HEK293 (cell line): Measurements from ENCODE around the gene RHBDL3.

Source experiments
- CTCF ChIA-PET: fragments of 350-600 bp; formaldehyde crosslinking; extraction: SDS; loops from one replicate; lab custom pipeline; 2021; ENCODE audit warnings: antibody characterized with exemption; lab: Yijun Ruan, JAX
- POLR2A ChIA-PET: fragments of 300-600 bp; formaldehyde crosslinking; extraction: SDS; loops from one replicate; lab custom pipeline; 2020; ENCODE audit warnings: antibody characterized with exemption, inconsistent platforms; lab: Yijun Ruan, JAX
- H3K27ac ChIP-seq: fragments of 200-500 bp; sonication (Bioruptor generic); 2 replicates; pipeline ENCODE4 v1.5.1; 2014; ENCODE audit warnings: low read depth, low read length, control low read depth, inconsistent platforms; ENCODE audit errors: extremely low read depth
- H3K36me3 ChIP-seq, 2 experiments: fragments of 200-500 bp in 1 of 2; sonication (Bioruptor generic) in 1 of 2; 1 replicate in 1 of 2; 2 replicates in 1 of 2; pipeline ENCODE4 v1.5.1; 2014 to 2017; ENCODE audit warnings: inconsistent platforms in 2 of 2, low read length in 2 of 2; ENCODE audit not compliant: control insufficient read depth in 2 of 2, insufficient read depth in 1 of 2
- H3K4me1 ChIP-seq: fragments of 200-500 bp; sonication (Bioruptor generic); 2 replicates; pipeline ENCODE4 v1.5.1; 2014; ENCODE audit warnings: mild to moderate bottlenecking, low read length, inconsistent platforms; ENCODE audit not compliant: control insufficient read depth, insufficient read depth
- H3K4me3 ChIP-seq: 2 replicates; pipeline ENCODE4 v1.5.1; 2011; ENCODE audit warnings: low read depth, mild to moderate bottlenecking, control low read depth, low read length, moderate library complexity
- H3K9me3 ChIP-seq: fragments of 200-500 bp; sonication (Bioruptor generic); 2 replicates; pipeline ENCODE4 v1.5.1; 2014; ENCODE audit warnings: low read depth, low read length, inconsistent platforms; ENCODE audit not compliant: control insufficient read depth, insufficient read depth
- KLF7 ChIP-seq: fragments of 450-650 bp; formaldehyde crosslinking; IDR thresholded peaks from 2 replicates; pipeline ENCODE4 v1.5.1; 2016; ENCODE audit warnings: missing biosample characterization, missing genetic modification characterization, borderline replicate concordance
- MEIS1 ChIP-seq: sonication (generic); formaldehyde crosslinking; IDR thresholded peaks from 2 replicates; pipeline ENCODE4 v1.8.1; 2022; ENCODE audit warnings: missing genetic modification reagents, mild to moderate bottlenecking, borderline replicate concordance
- ZBTB11 ChIP-seq: fragments of 450-650 bp; formaldehyde crosslinking; conservative IDR thresholded peaks from 2 replicates; pipeline ENCODE4 v1.5.1; 2016; ENCODE audit warnings: low read depth, missing biosample characterization, missing genetic modification characterization
- ZFHX2 ChIP-seq: fragments of 450-650 bp; formaldehyde crosslinking; conservative IDR thresholded peaks from 2 replicates; pipeline ENCODE4 v1.5.1; 2016; ENCODE audit warnings: missing biosample characterization, missing genetic modification characterization
- ZFP41 ChIP-seq: fragments of 450-650 bp; formaldehyde crosslinking; IDR thresholded peaks from 2 replicates; pipeline ENCODE4 v1.5.1; 2016; ENCODE audit warnings: missing biosample characterization, missing genetic modification characterization, borderline replicate concordance
- ZIC2 ChIP-seq: fragments of 450-650 bp; formaldehyde crosslinking; IDR thresholded peaks from 2 replicates; pipeline ENCODE4 v1.5.1; 2016; ENCODE audit warnings: missing biosample characterization, missing genetic modification characterization
- ZNF10 ChIP-seq: fragments of 450-650 bp; formaldehyde crosslinking; IDR thresholded peaks from 2 replicates; pipeline ENCODE4 v1.5.1; 2017; ENCODE audit warnings: missing biosample characterization, missing genetic modification characterization
- ZNF138 ChIP-seq: fragments of 450-650 bp; formaldehyde crosslinking; IDR thresholded peaks from 2 replicates; pipeline ENCODE4 v1.5.1; 2016; ENCODE audit warnings: missing biosample characterization, missing genetic modification characterization, borderline replicate concordance
- ZNF292 ChIP-seq: fragments of 450-650 bp; formaldehyde crosslinking; IDR thresholded peaks from 2 replicates; pipeline ENCODE4 v1.5.1; 2016; ENCODE audit warnings: low read depth, missing biosample characterization, missing genetic modification characterization, borderline replicate concordance
- ZNF341 ChIP-seq: fragments of 450-650 bp; formaldehyde crosslinking; IDR thresholded peaks from 2 replicates; pipeline ENCODE4; 2016; ENCODE audit warnings: low read depth, missing biosample characterization, missing genetic modification characterization
- ZNF513 ChIP-seq: fragments of 450-650 bp; IDR thresholded peaks from 2 replicates; pipeline ENCODE4 v1.5.1; 2018; ENCODE audit warnings: missing biosample characterization, missing genetic modification characterization
- ZNF660 ChIP-seq: fragments of 450-650 bp; IDR thresholded peaks from 2 replicates; pipeline ENCODE4 v1.5.1; 2018; ENCODE audit warnings: missing biosample characterization, mild to moderate bottlenecking, missing genetic modification characterization
- ZNF677 ChIP-seq: fragments of 450-650 bp; IDR thresholded peaks from 2 replicates; pipeline ENCODE4 v1.5.0; 2018; ENCODE audit warnings: missing biosample characterization, mild to moderate bottlenecking, missing genetic modification characterization, moderate library complexity
- ZNF791 ChIP-seq: fragments of 450-650 bp; formaldehyde crosslinking; IDR thresholded peaks from 2 replicates; pipeline ENCODE4 v1.5.1; 2016; ENCODE audit warnings: missing biosample characterization, missing genetic modification characterization
- ZNF830 ChIP-seq: fragments of 450-650 bp; IDR thresholded peaks from 2 replicates; pipeline ENCODE4 v1.5.0; 2018; ENCODE audit warnings: missing biosample characterization, missing genetic modification characterization, low read depth, mild to moderate bottlenecking, moderate library complexity
- TF ChIP-seq, protein P1 (sequence below): fragments of 450-650 bp; formaldehyde crosslinking; IDR thresholded peaks from 2 replicates; pipeline ENCODE4 v1.5.1; 2017; ENCODE audit warnings: missing biosample characterization, missing genetic modification characterization
- TF ChIP-seq, protein P2 (sequence below): fragments of 450-650 bp; formaldehyde crosslinking; IDR thresholded peaks from 2 replicates; pipeline ENCODE4 v1.5.1; 2016; ENCODE audit warnings: missing biosample characterization, missing genetic modification characterization

The RHBDL3 gene

GRCh38 chr17:32222621-32223020 lies 43.0 kb upstream of the RHBDL3 start:
- Histone ChIP-seq H3K4me1 (no peaks in the 10 kb centered on the region), H3K36me3 (peaks cover 0 to 28% of the 10 kb centered on the region in 2 experiments; a peak in 2 of 3 replicates), H3K4me3 (no peak overlapping the region), H3K9me3 (no peaks in the 10 kb centered on the region), H3K27ac (no peak overlapping the region)
- TF ChIP-seq ZNF341 (tag by site-specific recombination): no peak
- 0 out of 2 replicates have a peak, but pooled peaks have one; percentile 25 for TF ChIP-seq ZIC2
- TF ChIP-seq ZNF660 (tag by site-specific recombination): 0 out of 2 replicates have a peak, but pooled peaks have one; percentile 28
- TF ChIP-seq ZNF10 (tag by site-specific recombination): 0 out of 2 replicates have a peak, but pooled peaks have one; percentile 39
- ChIA-PET POLR2A (no interaction called here), CTCF (interaction anchor here (0.6 to 1.6 kb wide), 5 partner anchors 12 to 240 kb away, joined by 3 to 5 read pairs (median 4); no protein-coding TSS in a partner anchor)

DNA sequence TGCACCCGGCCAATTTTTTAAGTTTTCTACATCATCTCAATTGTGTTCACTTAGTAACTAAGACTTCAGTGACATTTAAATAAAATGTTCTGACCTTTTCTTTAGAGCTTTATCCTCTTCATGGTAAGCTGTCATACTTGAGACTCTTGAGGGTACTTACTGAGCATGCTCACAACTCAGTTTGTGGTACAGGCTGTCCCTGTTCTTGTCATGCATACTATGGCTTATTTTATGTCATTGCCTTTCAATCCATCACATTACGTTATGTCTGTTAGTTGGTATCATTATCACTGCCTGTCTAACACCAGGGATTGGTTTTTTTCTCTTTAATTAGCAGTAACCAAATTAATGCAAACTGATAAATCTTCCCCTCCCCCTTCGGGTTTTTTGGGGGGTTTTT lies 41.9 kb upstream of the RHBDL3 start:
- no peaks in the 10 kb centered on the region for H3K4me1 ChIP-seq
- peaks cover 0 to 21% of the 10 kb centered on the region in 2 experiments; a peak in 2 of 3 replicates for H3K36me3 ChIP-seq
- H3K27ac ChIP-seq: no peak overlapping the region
- TF ChIP-seq ZFHX2: no peak
- no peak for TF ChIP-seq ZNF138 (tag by site-specific recombination)
- TF ChIP-seq, protein P1, sequence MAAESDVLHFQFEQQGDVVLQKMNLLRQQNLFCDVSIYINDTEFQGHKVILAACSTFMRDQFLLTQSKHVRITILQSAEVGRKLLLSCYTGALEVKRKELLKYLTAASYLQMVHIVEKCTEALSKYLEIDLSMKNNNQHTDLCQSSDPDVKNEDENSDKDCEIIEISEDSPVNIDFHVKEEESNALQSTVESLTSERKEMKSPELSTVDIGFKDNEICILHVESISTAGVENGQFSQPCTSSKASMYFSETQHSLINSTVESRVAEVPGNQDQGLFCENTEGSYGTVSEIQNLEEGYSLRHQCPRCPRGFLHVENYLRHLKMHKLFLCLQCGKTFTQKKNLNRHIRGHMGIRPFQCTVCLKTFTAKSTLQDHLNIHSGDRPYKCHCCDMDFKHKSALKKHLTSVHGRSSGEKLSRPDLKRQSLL (tag by site-specific recombination): no peak
- no peak for TF ChIP-seq ZNF830
- no peak for TF ChIP-seq KLF7 (tag by site-specific recombination)
- TF ChIP-seq MEIS1: no peak
- no peak for TF ChIP-seq ZFP41 (tag by site-specific recombination)
- TF ChIP-seq, all 188 proteins: peak for 0
- no peak overlapping the region for H3K4me3 ChIP-seq
- no peaks in the 10 kb centered on the region for H3K9me3 ChIP-seq
- ChIA-PET POLR2A (no interaction called here), CTCF (interaction anchor here (1.0 to 1.6 kb wide), 2 partner anchors 11 to 28 kb away, joined by 3 to 5 read pairs; no protein-coding TSS in a partner anchor)

- no peaks in the 10 kb centered on the region for H3K4me1 ChIP-seq
- TF ChIP-seq, protein P2, sequence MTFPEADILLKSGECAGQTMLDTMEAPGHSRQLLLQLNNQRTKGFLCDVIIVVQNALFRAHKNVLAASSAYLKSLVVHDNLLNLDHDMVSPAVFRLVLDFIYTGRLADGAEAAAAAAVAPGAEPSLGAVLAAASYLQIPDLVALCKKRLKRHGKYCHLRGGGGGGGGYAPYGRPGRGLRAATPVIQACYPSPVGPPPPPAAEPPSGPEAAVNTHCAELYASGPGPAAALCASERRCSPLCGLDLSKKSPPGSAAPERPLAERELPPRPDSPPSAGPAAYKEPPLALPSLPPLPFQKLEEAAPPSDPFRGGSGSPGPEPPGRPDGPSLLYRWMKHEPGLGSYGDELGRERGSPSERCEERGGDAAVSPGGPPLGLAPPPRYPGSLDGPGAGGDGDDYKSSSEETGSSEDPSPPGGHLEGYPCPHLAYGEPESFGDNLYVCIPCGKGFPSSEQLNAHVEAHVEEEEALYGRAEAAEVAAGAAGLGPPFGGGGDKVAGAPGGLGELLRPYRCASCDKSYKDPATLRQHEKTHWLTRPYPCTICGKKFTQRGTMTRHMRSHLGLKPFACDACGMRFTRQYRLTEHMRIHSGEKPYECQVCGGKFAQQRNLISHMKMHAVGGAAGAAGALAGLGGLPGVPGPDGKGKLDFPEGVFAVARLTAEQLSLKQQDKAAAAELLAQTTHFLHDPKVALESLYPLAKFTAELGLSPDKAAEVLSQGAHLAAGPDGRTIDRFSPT: no peak
- no peak for TF ChIP-seq ZBTB11 (tag by site-specific recombination)
- no peak for TF ChIP-seq ZNF677 (tag by site-specific recombination)
- no peak for TF ChIP-seq ZNF513
- no peak for TF ChIP-seq ZNF292 (tag by site-specific recombination)
- no peak for TF ChIP-seq ZNF791 (tag by site-specific recombination)
- no peak overlapping the region for H3K4me3 ChIP-seq
- peaks cover 0 to 12% of the 10 kb centered on the region in 2 experiments; a peak in 1 of 3 replicates for H3K36me3 ChIP-seq
- no peak overlapping the region for H3K27ac ChIP-seq
- POLR2A ChIA-PET: no interaction called here
- no peaks in the 10 kb centered on the region for H3K9me3 ChIP-seq
- CTCF ChIA-PET: interaction anchor here (0.6 to 1.8 kb wide), 5 partner anchors 14 to 736 kb away, joined by 3 to 11 read pairs (median 5); no protein-coding TSS in a partner anchor
Measured at GRCh38 chr17:32226886-32227285, 38.7 kb upstream of the RHBDL3 start.
